H9 (cell line): ENCODE measurements around the gene PPP3CB. TPM values are rescaled to one million over a fixed set of nuclear protein-coding genes. Genes with fewer than 3 reads are reported as not detected.

ENCODE experiments used
- DNase-seq: peaks from one replicate; pipeline ENCODE4 v3.0.0-alpha.2; 2017
- H2AFZ ChIP-seq: one replicate; pipeline ENCODE4 v1.6.1; 2013; ENCODE audit warnings: mild to moderate bottlenecking, low read length, control low read depth, moderate library complexity
- H2AK5ac ChIP-seq: 2 replicates; pipeline ENCODE4 v1.6.1; 2013; ENCODE audit warnings: low read length, control low read depth, mixed read lengths; ENCODE audit not compliant: insufficient read length
- H2BK120ac ChIP-seq: one replicate; pipeline ENCODE4 v1.6.1; 2013; ENCODE audit warnings: low read depth, mild to moderate bottlenecking, low read length, control low read depth, inconsistent platforms; ENCODE audit not compliant: poor library complexity, severe bottlenecking
- H2BK12ac ChIP-seq: 2 replicates; pipeline ENCODE4 v1.6.1; 2013; ENCODE audit warnings: low read length, control low read depth, mixed read lengths, low read depth; ENCODE audit not compliant: insufficient read length
- H2BK15ac ChIP-seq: 2 replicates; pipeline ENCODE4 v1.6.1; 2013; ENCODE audit warnings: low read depth, low read length, control low read depth
- H2BK20ac ChIP-seq: one replicate; pipeline ENCODE4 v1.6.1; 2013; ENCODE audit warnings: low read depth, mild to moderate bottlenecking, low read length, control low read depth, inconsistent platforms; ENCODE audit not compliant: poor library complexity, severe bottlenecking
- H2BK5ac ChIP-seq: 2 replicates; pipeline ENCODE4 v1.6.1; 2013; ENCODE audit warnings: low read length, control low read depth, mixed read lengths; ENCODE audit not compliant: insufficient read length
- H3K14ac ChIP-seq: 2 replicates; pipeline ENCODE4 v1.6.1; 2013; ENCODE audit warnings: low read length, control low read depth; ENCODE audit not compliant: insufficient read depth
- H3K18ac ChIP-seq: 2 replicates; pipeline ENCODE4 v1.6.1; 2013; ENCODE audit warnings: low read depth, mild to moderate bottlenecking, mixed read lengths, low read length, control low read depth; ENCODE audit not compliant: insufficient read length
- H3K23ac ChIP-seq: 2 replicates; pipeline ENCODE4 v1.6.1; 2013; ENCODE audit warnings: low read length, control low read depth, mixed read lengths, low read depth; ENCODE audit not compliant: insufficient read length
- H3K23me2 ChIP-seq: 2 replicates; pipeline ENCODE4 v1.6.1; 2013; ENCODE audit warnings: low read depth, mild to moderate bottlenecking, mixed read lengths, low read length, control low read depth; ENCODE audit not compliant: insufficient read length, poor library complexity, severe bottlenecking
- H3K27ac ChIP-seq: 2 replicates; pipeline ENCODE4 v1.5.1; 2013; ENCODE audit warnings: low read length, control low read depth, mixed read lengths, low read depth; ENCODE audit not compliant: insufficient read length
- H3K27me3 ChIP-seq: 2 replicates; pipeline ENCODE4 v1.6.1; 2013; ENCODE audit warnings: low read length, control low read depth, inconsistent platforms; ENCODE audit not compliant: insufficient read depth
- H3K4ac ChIP-seq: 2 replicates; pipeline ENCODE4 v1.6.1; 2013; ENCODE audit warnings: low read depth, mild to moderate bottlenecking, control low read depth, inconsistent platforms, low read length, moderate library complexity
- H3K4me1 ChIP-seq: 2 replicates; pipeline ENCODE4 v1.6.1; 2013; ENCODE audit warnings: low read length, control low read depth, inconsistent platforms; ENCODE audit not compliant: insufficient read depth
- H3K4me2 ChIP-seq: 2 replicates; pipeline ENCODE4 v1.6.1; 2013; ENCODE audit warnings: low read length, control low read depth, mixed read lengths; ENCODE audit not compliant: insufficient read length, insufficient read depth
- H3K56ac ChIP-seq: 2 replicates; pipeline ENCODE4 v1.6.1; 2013; ENCODE audit warnings: low read depth, mild to moderate bottlenecking, mixed read lengths, low read length, control low read depth; ENCODE audit not compliant: insufficient read length
- H3K79me1 ChIP-seq: 2 replicates; pipeline ENCODE4 v1.6.1; 2013; ENCODE audit warnings: low read depth, mild to moderate bottlenecking, moderate library complexity, low read length, control low read depth, inconsistent platforms; ENCODE audit not compliant: insufficient read depth, poor library complexity, severe bottlenecking
- H3K79me2 ChIP-seq: 2 replicates; pipeline ENCODE4 v1.6.1; 2013; ENCODE audit warnings: low read length, control low read depth, inconsistent platforms; ENCODE audit not compliant: insufficient read depth
- H3K9ac ChIP-seq: 2 replicates; pipeline ENCODE4 v1.6.1; 2013; ENCODE audit warnings: low read length, control low read depth, mixed read lengths; ENCODE audit not compliant: insufficient read length; ENCODE audit errors: extremely low read depth
- H3K9me3 ChIP-seq: one replicate; pipeline ENCODE4 v1.6.1; 2013; ENCODE audit warnings: low read depth, low read length, inconsistent platforms; ENCODE audit not compliant: control insufficient read depth
- H3T11ph ChIP-seq: one replicate; pipeline ENCODE4 v1.6.1; 2013; ENCODE audit warnings: mild to moderate bottlenecking, low read length, control low read depth, inconsistent platforms
- H4K20me1 ChIP-seq: one replicate; pipeline ENCODE4 v1.6.1; 2013; ENCODE audit not compliant: control insufficient read depth, insufficient read length, insufficient read depth
- H4K5ac ChIP-seq: 2 replicates; pipeline ENCODE4 v1.6.1; 2013; ENCODE audit warnings: low read depth, mild to moderate bottlenecking, mixed read lengths, low read length, control low read depth; ENCODE audit not compliant: insufficient read length
- H4K8ac ChIP-seq: replicated peaks from 2 replicates; pipeline ENCODE4 v1.6.1; 2013; ENCODE audit warnings: low read length, control low read depth, mixed read lengths, low read depth; ENCODE audit not compliant: insufficient read length
- H4K91ac ChIP-seq: 2 replicates; pipeline ENCODE4 v1.6.1; 2013; ENCODE audit warnings: low read depth, mild to moderate bottlenecking, moderate library complexity, mixed read lengths, low read length, control low read depth; ENCODE audit not compliant: insufficient read length
- H3K27ac Mint-ChIP-seq, 3 experiments: 2 replicates in 2 of 3; 3 replicates in 1 of 3; pipeline ENCODE4 v1.8.0; 2020 to 2021; ENCODE audit warnings: mixed read lengths in 3 of 3, mild to moderate bottlenecking in 1 of 3, moderate library complexity in 1 of 3
- H3K27me3 Mint-ChIP-seq: 2 replicates; pipeline ENCODE4 v1.8.0; 2021; ENCODE audit warnings: low read depth, mild to moderate bottlenecking, moderate library complexity, mixed read lengths
- H3K36me3 Mint-ChIP-seq, 3 experiments: 2 replicates in 2 of 3; 3 replicates in 1 of 3; pipeline ENCODE4 v1.8.0; 2020 to 2021; ENCODE audit warnings: low read depth in 3 of 3, mixed read lengths in 3 of 3; ENCODE audit not compliant: insufficient read depth in 1 of 3
- H3K4me1 Mint-ChIP-seq, 2 experiments: 2 replicates each; pipeline ENCODE4 v1.8.0; 2020; ENCODE audit warnings: mixed read lengths in 2 of 2
- H3K4me3 Mint-ChIP-seq, 2 experiments: 2 replicates in 1 of 2; 3 replicates in 1 of 2; pipeline ENCODE4 v1.8.0; 2020 to 2021; ENCODE audit warnings: mild to moderate bottlenecking in 2 of 2, mixed read lengths in 2 of 2, moderate library complexity in 1 of 2
- H3K9me3 Mint-ChIP-seq, 2 experiments: 2 replicates in 1 of 2; 3 replicates in 1 of 2; pipeline ENCODE4 v1.8.0; 2020; ENCODE audit warnings: mild to moderate bottlenecking in 2 of 2, mixed read lengths in 2 of 2, moderate library complexity in 1 of 2
- WGBS: extraction: QIAGEN DNeasy Blood & Tissue Kit; methylation state at CpG from one replicate; pipeline ENCODE4 v1.1.7; 2013; ENCODE audit warnings: missing lambda C conversion rate, low lambda C conversion rate, mixed read lengths; ENCODE audit not compliant: insufficient read length; ENCODE audit errors: extremely low coverage; 5-methylcytosine and 5-hydroxymethylcytosine counted together
- total RNA-seq: library from RNA; stranded (reverse); gene quantifications from 2 replicates; pipeline ENCODE4 v1.2.1, GENCODE V29; 2021
- TF ChIP-seq, protein P1 (sequence below): fragments of 200-600 bp; sonication (generic); conservative IDR thresholded peaks from 3 replicates; pipeline ENCODE4 v1.8.0; 2021; ENCODE audit warnings: antibody characterized with exemption, mild to moderate bottlenecking

The PPP3CB gene
- total RNA-seq, 1 experiment from 2014 or later, result 37.3 TPM

DNA sequence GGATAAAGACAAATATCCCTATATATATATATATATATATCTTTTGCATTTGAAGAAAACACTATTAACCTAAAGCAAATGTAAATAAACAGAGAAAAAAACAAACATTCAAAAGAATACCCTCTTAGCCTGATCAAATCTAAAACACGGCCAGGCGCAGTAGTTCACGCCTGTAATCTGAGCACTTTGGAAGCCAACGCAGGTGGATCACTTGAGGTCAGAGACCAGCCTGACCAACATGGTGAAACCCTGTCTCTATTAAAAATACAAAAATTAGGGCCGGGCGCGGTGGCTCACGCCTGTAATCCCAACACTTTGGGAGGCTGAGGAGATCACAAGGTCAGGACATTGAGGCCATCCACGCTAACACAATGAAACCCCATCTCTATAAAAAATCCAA, 91.1 kb downstream of the PPP3CB start:
- Mint-ChIP-seq H3K27me3 (no peaks in the 10 kb centered on the region), H3K4me1 (peaks cover 2 to 9% of the 10 kb centered on the region in 2 experiments; a peak in 3 of 4 replicates), H3K27ac (no peak overlapping the region), H3K36me3 (peaks cover 0 to 6% (median 3%) of the 10 kb centered on the region in 3 experiments; a peak in 4 of 7 replicates), H3K4me3 (no peak overlapping the region), H3K9me3 (peaks cover 0 to 3% of the 10 kb centered on the region in 2 experiments; a peak in 1 of 5 replicates)
- H3K4me1 ChIP-seq, result no peaks in the 10 kb centered on the region
- H4K5ac ChIP-seq, result no peak overlapping the region
- no peak overlapping the region for H3K9ac ChIP-seq
- no peak overlapping the region for H2BK120ac ChIP-seq
- H3K56ac ChIP-seq, result no peak overlapping the region
- H4K91ac ChIP-seq, result no peak overlapping the region
- H4K8ac ChIP-seq, result no peak overlapping the region
- no peak overlapping the region for H3K27ac ChIP-seq
- H3T11ph ChIP-seq, result no peak overlapping the region
- H2AFZ ChIP-seq, result no peak overlapping the region
- no peak overlapping the region for H2BK5ac ChIP-seq
- no peak overlapping the region for H2AK5ac ChIP-seq
- no peak overlapping the region for H2BK20ac ChIP-seq
- H3K4ac ChIP-seq, result no peak overlapping the region
- DNase-seq, result no peak
- H3K79me2 ChIP-seq, result peaks cover 9% of the 10 kb centered on the region; the same call in 1 of the 2 replicates
- no CpG with 5 or more reads among the region's 9 CpGs for WGBS
- no peaks in the 10 kb centered on the region for H4K20me1 ChIP-seq
- H3K79me1 ChIP-seq, result peaks cover 11% of the 10 kb centered on the region
- no peaks in the 10 kb centered on the region for H3K23me2 ChIP-seq
- H3K9me3 ChIP-seq, result no peaks in the 10 kb centered on the region
- no peak overlapping the region for H3K23ac ChIP-seq
- no peak overlapping the region for H2BK15ac ChIP-seq
- TF ChIP-seq, protein P1, sequence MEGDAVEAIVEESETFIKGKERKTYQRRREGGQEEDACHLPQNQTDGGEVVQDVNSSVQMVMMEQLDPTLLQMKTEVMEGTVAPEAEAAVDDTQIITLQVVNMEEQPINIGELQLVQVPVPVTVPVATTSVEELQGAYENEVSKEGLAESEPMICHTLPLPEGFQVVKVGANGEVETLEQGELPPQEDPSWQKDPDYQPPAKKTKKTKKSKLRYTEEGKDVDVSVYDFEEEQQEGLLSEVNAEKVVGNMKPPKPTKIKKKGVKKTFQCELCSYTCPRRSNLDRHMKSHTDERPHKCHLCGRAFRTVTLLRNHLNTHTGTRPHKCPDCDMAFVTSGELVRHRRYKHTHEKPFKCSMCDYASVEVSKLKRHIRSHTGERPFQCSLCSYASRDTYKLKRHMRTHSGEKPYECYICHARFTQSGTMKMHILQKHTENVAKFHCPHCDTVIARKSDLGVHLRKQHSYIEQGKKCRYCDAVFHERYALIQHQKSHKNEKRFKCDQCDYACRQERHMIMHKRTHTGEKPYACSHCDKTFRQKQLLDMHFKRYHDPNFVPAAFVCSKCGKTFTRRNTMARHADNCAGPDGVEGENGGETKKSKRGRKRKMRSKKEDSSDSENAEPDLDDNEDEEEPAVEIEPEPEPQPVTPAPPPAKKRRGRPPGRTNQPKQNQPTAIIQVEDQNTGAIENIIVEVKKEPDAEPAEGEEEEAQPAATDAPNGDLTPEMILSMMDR, result no peak
- no peak overlapping the region for H2BK12ac ChIP-seq
- H3K4me2 ChIP-seq, result no peak overlapping the region
- no peak overlapping the region for H3K18ac ChIP-seq
- H3K14ac ChIP-seq, result no peak overlapping the region
- no peaks in the 10 kb centered on the region for H3K27me3 ChIP-seq
